ENCODE measurements around the gene ZBTB12.

- TF ChIP-seq POLR2A (IDR thresholded peaks at IDR 0.05; ENCODE audit: low read length) (no peak), GATA1 (IDR thresholded peaks at IDR 0.05; ENCODE audit: low read depth, low read length) (no peak)
These were observed 24.7 kb downstream of the ZBTB12 start for GRCh38 chr6:31877125-31877650.
